Heart left ventricle (tissue), 16 donors: ENCODE data around the gene GNG7. TPM values are rescaled to one million over a fixed set of nuclear protein-coding genes. Genes with fewer than 3 reads are reported as not detected.

ENCODE experiments used
- ATAC-seq, 4 donors: fragments of 200-7000 bp; cut with Tn5 transposase; one replicate each; pipeline ENCODE4 v1.9.1; 2020 to 2022; ENCODE audit warnings: moderate library complexity in 4 of 4, mild to moderate bottlenecking in 3 of 4, moderate number of reproducible peaks in 1 of 4
- DNase-seq, 5 donors: peaks; one replicate each; pipeline ENCODE4 v3.0.0-alpha.2; 2020
- H3K27ac ChIP-seq, 12 donors: fragments of 200-600 bp; sonication (generic) in 4 of 12; one replicate each; pipeline versions ENCODE4 v1.5.0 to v1.8.0; 2016 to 2022; ENCODE audit warnings: mild to moderate bottlenecking in 2 of 12
- H3K27me3 ChIP-seq, 9 donors: fragments of 200-600 bp; sonication (generic) in 2 of 9; one replicate each; pipeline versions ENCODE4 v1.5.1 to v1.8.0; 2016 to 2022; ENCODE audit warnings: mild to moderate bottlenecking in 3 of 9
- H3K36me3 ChIP-seq, 9 donors: fragments of 200-600 bp; sonication (generic) in 2 of 9; one replicate each; pipeline versions ENCODE4 v1.5.0 to v1.8.0; 2018 to 2022; ENCODE audit warnings: mild to moderate bottlenecking in 2 of 9
- H3K4me1 ChIP-seq, 12 donors: fragments of 200-600 bp; sonication (generic) in 4 of 12; one replicate each; pipeline versions ENCODE4 v1.5.0 to v1.8.0; 2016 to 2022; ENCODE audit warnings: mild to moderate bottlenecking in 3 of 12
- H3K4me3 ChIP-seq, 12 donors: fragments of 200-600 bp; sonication (generic) in 4 of 12; one replicate each; pipeline versions ENCODE4 v1.5.0 to v1.8.0; 2017 to 2022; ENCODE audit warnings: mild to moderate bottlenecking in 9 of 12, moderate library complexity in 4 of 12
- H3K9me3 ChIP-seq, 12 donors: fragments of 200-600 bp; sonication (generic) in 4 of 12; one replicate each; pipeline versions ENCODE4 v1.5.0 to v1.8.0; 2016 to 2022; ENCODE audit warnings: mild to moderate bottlenecking in 1 of 12
- POLR2A ChIP-seq, 2 donors: fragments of 450-650 bp; IDR thresholded peaks; one replicate each; pipeline ENCODE4 v1.6.1; 2017; ENCODE audit warnings: antibody characterized with exemption in 2 of 2, mild to moderate bottlenecking in 2 of 2, moderate library complexity in 2 of 2
- whole genome bisulfite sequencing, 4 donors: extraction: QIAGEN DNeasy Blood & Tissue Kit in 2 of 4; methylation state at CpG; one replicate each; pipeline versions ENCODE4 v1.1.5 to v1.1.7; 2013 to 2018; 5-methylcytosine and 5-hydroxymethylcytosine counted together
- intact Hi-C, 10 donors: fragments of 100-400 bp; cut with DNase I; formaldehyde crosslinking; loops; one replicate each; pipeline versions ENCODE4 v1.11.1 to v1.14.2; 2022
- polyA plus RNA-seq, 2 donors: library from polyadenylated mRNA; stranded (reverse); fragments of 200-250 nt; gene quantifications; one replicate each; pipeline ENCODE4 v1.2.3, GENCODE V29; 2013
- total RNA-seq, 9 donors: library from RNA; depleted of rRNA in 2 of 9; stranded (reverse); fragments of >200 nt in 2 of 9; fragmentation: NEBNext Ultra II Directional in 3 of 9; extraction: Animal tissue kit (Norgen Biotek cat#: 25700) in 3 of 9; gene quantifications; one replicate each; pipeline versions ENCODE4 v1.1.0 to v1.2.4, GENCODE V29; 2016 to 2023
- TF ChIP-seq, protein P1 (sequence below), 12 donors: fragments of 200-600 bp; sonication (generic) in 4 of 12; IDR thresholded peaks; one replicate each; pipeline versions ENCODE4 v1.5.0 to v1.8.0; 2018 to 2022; ENCODE audit warnings: antibody characterized with exemption in 12 of 12, mild to moderate bottlenecking in 5 of 12
- donor health status: ischemic (EF 13 %, LVEDD 7.1; RV severe dilation, severe dysfunction).
- donor health status: healthy with polysubstance abuse.
- donor health status: DM: no; HTN: yes; CAD: no.
- donor health status: DM: no; HTN: no; CAD: no.
- donor health status: ischemic (EF 25% LVEDD 6.9; RV normal size, moderate dysfunction).
- donor health status: ischemic (EF 25% LVEDD 5.7; RV mildly dilated, moderate dysfunction).
- donor health status: healthy.
- donor health status: DM: yes; HTN: yes; CAD: no.
- donor health status: ischemic (EF 35%, LVEDD 5.7; RV mildly dilated, moderate dysfunction).
- donor health status: nonischemic (EF 11% LVEDD 7.7; RV severe dilation, severe dysfunction).
- donor health status: DM: yes; HTN: yes; CAD: no.
- donor health status: PGD.
- donor health status: ischemic (EF 29% LVEDD 5.4; RV normal size, mild dysfunction).
- donor health status: nonischemic (EF 23%, LVEDD 6.1; RV moderate dilation, normal function).

GNG7 gene
- total and polyA plus RNA-seq, 11 donors = 11.7 to 46.4 (median 24.0) TPM

DNA sequence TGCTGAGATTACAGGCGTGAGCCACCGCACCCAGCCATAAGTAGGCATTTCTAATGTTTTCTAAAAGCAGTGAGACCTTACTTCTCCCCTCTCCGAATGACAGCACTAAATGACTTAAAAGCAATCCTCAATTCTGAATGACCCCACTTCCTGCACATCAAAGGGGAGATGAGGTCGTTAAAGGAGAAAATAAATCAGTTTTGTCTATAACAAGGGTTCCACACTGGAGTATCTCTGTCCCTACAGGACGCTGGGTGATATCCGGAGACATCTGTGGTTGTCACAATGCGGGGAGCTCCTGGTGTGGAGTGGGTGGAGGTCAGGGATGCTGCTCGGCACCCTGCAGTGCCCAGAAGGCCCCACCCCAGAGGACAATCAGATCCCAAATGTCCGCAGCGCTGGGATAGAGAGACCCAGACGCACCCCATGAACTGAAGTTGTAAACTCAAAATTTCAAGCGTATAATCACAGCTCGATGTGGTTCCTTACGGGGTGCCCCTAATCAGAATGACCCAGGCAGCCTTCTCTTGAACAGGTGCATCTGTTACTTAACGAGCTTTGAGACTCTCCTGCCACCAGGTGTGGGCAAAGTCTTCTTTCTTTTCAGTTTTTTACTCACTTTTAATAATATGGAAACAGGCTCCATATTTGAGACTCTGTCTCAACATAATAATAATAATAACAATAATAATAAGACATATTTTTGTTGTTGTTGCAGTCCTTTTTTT lies 2.9 kb downstream of the GNG7 start:
- DNase-seq (no peak), ATAC-seq (no peak)
- no peak for TF ChIP-seq POLR2A (IDR thresholded peaks at IDR 0.05)
- TF ChIP-seq, protein P1, sequence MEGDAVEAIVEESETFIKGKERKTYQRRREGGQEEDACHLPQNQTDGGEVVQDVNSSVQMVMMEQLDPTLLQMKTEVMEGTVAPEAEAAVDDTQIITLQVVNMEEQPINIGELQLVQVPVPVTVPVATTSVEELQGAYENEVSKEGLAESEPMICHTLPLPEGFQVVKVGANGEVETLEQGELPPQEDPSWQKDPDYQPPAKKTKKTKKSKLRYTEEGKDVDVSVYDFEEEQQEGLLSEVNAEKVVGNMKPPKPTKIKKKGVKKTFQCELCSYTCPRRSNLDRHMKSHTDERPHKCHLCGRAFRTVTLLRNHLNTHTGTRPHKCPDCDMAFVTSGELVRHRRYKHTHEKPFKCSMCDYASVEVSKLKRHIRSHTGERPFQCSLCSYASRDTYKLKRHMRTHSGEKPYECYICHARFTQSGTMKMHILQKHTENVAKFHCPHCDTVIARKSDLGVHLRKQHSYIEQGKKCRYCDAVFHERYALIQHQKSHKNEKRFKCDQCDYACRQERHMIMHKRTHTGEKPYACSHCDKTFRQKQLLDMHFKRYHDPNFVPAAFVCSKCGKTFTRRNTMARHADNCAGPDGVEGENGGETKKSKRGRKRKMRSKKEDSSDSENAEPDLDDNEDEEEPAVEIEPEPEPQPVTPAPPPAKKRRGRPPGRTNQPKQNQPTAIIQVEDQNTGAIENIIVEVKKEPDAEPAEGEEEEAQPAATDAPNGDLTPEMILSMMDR (IDR thresholded peaks at IDR 0.05) = no peak
- H3K4me1 ChIP-seq = peaks cover 0 to 50% (median 12%) of the 10 kb centered on the region in 12 donors
- peaks cover 0 to 9% (median 0%) of the 10 kb centered on the region in 9 donors for H3K27me3 ChIP-seq
- H3K9me3 ChIP-seq = no peaks in the 10 kb centered on the region
- WGBS, 4 donors = 77 to 81% (median 80%) methylated on average over 15 of the region's 15 CpGs
- no peaks in the 10 kb centered on the region for H3K36me3 ChIP-seq
- no peak overlapping the region for H3K27ac ChIP-seq
- intact Hi-C loops = loop anchor here in 2 of 10 donors (5.0 kb wide), 1 partner anchor 32 kb away; no protein-coding TSS in a partner anchor
- no peak overlapping the region for H3K4me3 ChIP-seq

DNA sequence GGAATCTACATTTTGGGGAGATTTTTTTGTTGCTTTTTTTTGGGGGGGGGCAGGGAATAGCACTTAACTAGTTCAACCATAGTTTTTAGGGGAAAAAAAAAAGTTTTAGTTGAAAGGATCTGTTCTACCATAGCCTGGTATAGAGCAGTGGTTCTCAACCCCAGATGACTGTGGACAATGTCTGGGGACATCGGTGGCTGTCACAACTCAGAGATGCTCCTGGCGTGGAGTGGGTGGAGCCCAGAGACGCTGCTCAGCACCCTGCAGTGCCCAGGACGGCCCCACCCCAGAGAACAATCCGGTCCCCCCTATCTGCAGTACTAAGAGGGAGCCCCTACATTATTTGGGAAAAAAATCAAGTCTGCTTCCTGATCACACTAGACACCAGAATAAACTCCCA lies 8.3 kb downstream of the GNG7 start:
- intact Hi-C loops = no loop called here
- no peaks in the 10 kb centered on the region for H3K9me3 ChIP-seq
- H3K27me3 ChIP-seq = no peaks in the 10 kb centered on the region
- ATAC-seq (peak in 2 of 4 donors; percentile 34 to 47), DNase-seq (no peak)
- no peak overlapping the region for H3K4me3 ChIP-seq
- H3K36me3 ChIP-seq = no peaks in the 10 kb centered on the region
- H3K27ac ChIP-seq = peak overlapping the region in 8 of 12 donors; percentile 71 to 89 (median 80)
- TF ChIP-seq POLR2A (IDR thresholded peaks at IDR 0.05) = no peak
- TF ChIP-seq, protein P1 (IDR thresholded peaks at IDR 0.05) = no peak
- WGBS, 4 donors = 61 to 74% (median 64%) methylated on average over 4 to 5 of the region's 5 CpGs
- H3K4me1 ChIP-seq = peaks cover 0 to 36% (median 13%) of the 10 kb centered on the region in 12 donors

DNA sequence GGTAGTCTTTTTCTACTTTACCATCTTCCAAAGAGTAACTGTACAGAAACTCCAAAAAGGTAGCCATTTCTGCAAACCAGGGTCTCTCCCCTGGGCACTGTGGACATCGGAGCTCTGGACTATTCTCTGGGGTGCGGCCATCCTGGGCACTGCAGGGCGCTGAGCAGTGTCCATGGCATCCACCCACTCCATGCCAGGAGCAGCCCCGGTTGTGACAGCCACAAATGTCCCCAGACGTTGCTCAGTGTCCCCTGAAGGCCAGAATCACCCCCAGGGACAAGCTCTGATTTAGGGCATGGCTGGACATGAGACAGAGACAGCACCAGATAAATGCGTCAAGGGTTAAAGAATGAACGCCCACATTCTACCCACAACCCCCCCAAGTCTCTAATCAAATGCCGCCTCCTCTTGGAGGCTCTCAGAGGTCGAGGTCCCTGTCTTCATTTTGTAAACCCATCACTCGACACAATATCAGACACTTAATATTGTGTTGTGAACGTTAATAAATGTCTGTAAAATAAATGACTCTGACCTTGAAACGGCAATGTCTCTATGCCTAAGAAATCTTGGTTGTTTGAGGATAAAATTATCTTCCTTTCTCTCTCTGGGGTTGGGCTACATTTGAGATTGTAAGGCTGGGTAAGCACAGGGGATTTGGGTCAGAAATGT lies 8.9 kb downstream of the GNG7 start:
- Histone ChIP-seq H3K4me1 (peaks cover 0 to 36% (median 13%) of the 10 kb centered on the region in 12 donors), H3K27me3 (no peaks in the 10 kb centered on the region), H3K27ac (peak overlapping the region in 8 of 12 donors; percentile 12 to 89 (median 80)), H3K4me3 (no peak overlapping the region), H3K9me3 (no peaks in the 10 kb centered on the region), H3K36me3 (no peaks in the 10 kb centered on the region)
- no peak for TF ChIP-seq POLR2A (IDR thresholded peaks at IDR 0.05)
- TF ChIP-seq, protein P1 (IDR thresholded peaks at IDR 0.05) = no peak
- DNase-seq (no peak), ATAC-seq (peak in 2 of 4 donors; percentile 40 to 47)
- intact Hi-C loops = no loop called here
- WGBS, 4 donors = 33 to 51% (median 37%) methylated on average over 11 to 12 of the region's 12 CpGs

DNA sequence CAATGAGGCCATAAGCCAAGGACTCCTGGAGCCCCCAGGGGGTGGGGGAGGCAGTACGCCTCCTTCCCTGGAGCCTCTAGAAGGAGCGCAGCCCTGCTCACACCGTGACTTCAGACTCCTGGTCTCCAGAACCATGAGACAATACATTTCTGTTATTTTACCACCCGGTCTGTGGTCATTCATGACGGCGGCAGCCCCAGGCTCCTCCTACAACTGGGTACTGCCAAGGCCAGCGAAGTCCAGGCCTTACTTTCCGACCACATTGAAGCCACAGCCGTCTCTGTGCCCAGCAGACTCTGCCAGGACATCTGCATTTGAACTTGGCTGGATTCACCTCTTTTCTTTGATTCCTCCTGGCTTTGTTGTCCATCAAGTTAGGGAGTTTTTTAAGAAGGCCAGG lies 10.5 kb downstream of the GNG7 start:
- no peak for TF ChIP-seq POLR2A (IDR thresholded peaks at IDR 0.05)
- TF ChIP-seq, protein P1 (IDR thresholded peaks at IDR 0.05) = no peak
- intact Hi-C loops = no loop called here
- Histone ChIP-seq H3K4me1 (peaks cover 0 to 33% (median 13%) of the 10 kb centered on the region in 12 donors), H3K27me3 (no peaks in the 10 kb centered on the region), H3K9me3 (no peaks in the 10 kb centered on the region), H3K4me3 (no peak overlapping the region), H3K27ac (no peak overlapping the region), H3K36me3 (no peaks in the 10 kb centered on the region)
- WGBS, 4 donors = 78 to 88% (median 85%) methylated on average over 9 of the region's 9 CpGs
- no peak for ATAC-seq
- no peak for DNase-seq
